OCI-LY3 (cell line): Measurements from ENCODE around the gene WDR73.

Source experiments
- H2AFZ ChIP-seq: fragments of 200-600, 300-600 bp; shearing (Covaris generic); 2 replicates; pipeline ENCODE4 v1.6.0; 2014; ENCODE audit warnings: antibody characterized with exemption, low read depth, low read length
- H3K27ac ChIP-seq: fragments of 200-600, 300-600 bp; sonication (generic); 2 replicates; pipeline ENCODE4 v1.5.1; 2014; ENCODE audit warnings: mild to moderate bottlenecking, low read length, moderate library complexity, mixed read lengths
- H3K27me3 ChIP-seq: fragments of 200-600, 300-600 bp; sonication (generic); 2 replicates; pipeline ENCODE4 v1.6.1; 2014; ENCODE audit warnings: low read depth, low read length, mixed read lengths
- H3K36me3 ChIP-seq: fragments of 200-600, 300-600 bp; sonication (generic); replicated peaks from 2 replicates; pipeline ENCODE3; 2014; ENCODE audit warnings: low read depth, low read length, mixed read lengths
- H3K4me1 ChIP-seq: fragments of 300-600, 200-600 bp; sonication (generic); 2 replicates; pipeline ENCODE4 v1.6.1; 2014; ENCODE audit warnings: low read length, mixed read lengths
- H3K4me2 ChIP-seq: fragments of 200-600, 300-600 bp; sonication (generic); 2 replicates; pipeline ENCODE4 v1.6.1; 2014; ENCODE audit warnings: low read length, mixed read lengths
- H3K4me3 ChIP-seq: fragments of 300-600, 200-600 bp; sonication (generic); 2 replicates; pipeline ENCODE4 v1.5.1; 2014; ENCODE audit warnings: antibody characterized with exemption, mild to moderate bottlenecking, low read length, moderate library complexity
- H3K79me2 ChIP-seq: fragments of 300-600, 200-600 bp; shearing (Covaris generic); 2 replicates; pipeline ENCODE4 v1.6.1; 2014; ENCODE audit warnings: mild to moderate bottlenecking, low read length, mixed read lengths
- H3K9ac ChIP-seq: fragments of 300-600, 200-600 bp; shearing (Covaris generic); 2 replicates; pipeline ENCODE4 v1.6.0; 2014; ENCODE audit warnings: mild to moderate bottlenecking, low read length, moderate library complexity
- H3K9me3 ChIP-seq: fragments of 200-600, 300-600 bp; shearing (Covaris generic); 2 replicates; pipeline ENCODE4 v1.6.1; 2014; ENCODE audit warnings: low read length, mixed read lengths; ENCODE audit not compliant: insufficient read depth
- H4K20me1 ChIP-seq: fragments of 200-600, 300-600 bp; sonication (generic); 2 replicates; pipeline ENCODE4 v1.6.1; 2016; ENCODE audit warnings: low read length, mixed read lengths; ENCODE audit not compliant: insufficient read depth
- CTCF ChIP-seq: fragments of 200-600, 300-600 bp; sonication (generic); IDR thresholded peaks from 2 replicates; pipeline ENCODE4 v1.5.1; 2014; ENCODE audit warnings: antibody characterized with exemption, low read length, low read depth
- EZH2phosphoT487 ChIP-seq: fragments of 200-600 bp; shearing (Covaris generic); IDR thresholded peaks from 2 replicates; pipeline ENCODE4 v1.6.1; 2018; ENCODE audit warnings: antibody characterized with exemption, mixed run types, low read depth

Gene WDR73

GRCh38 chr15:84598250-84598649 is 55.8 kb downstream of the WDR73 start:
- Histone ChIP-seq H3K9ac (peak overlapping the region; percentile 12; the same call in 1 of the 2 replicates), H3K79me2 (peaks cover 24% of the 10 kb centered on the region), H3K27me3 (peaks cover 4% of the 10 kb centered on the region; the same call in 1 of the 2 replicates), H3K27ac (peak overlapping the region; percentile 36), H3K4me1 (peaks cover 25% of the 10 kb centered on the region), H3K9me3 (no peaks in the 10 kb centered on the region), H2AFZ (peak overlapping the region; percentile 84), H3K4me2 (peak overlapping the region; percentile 65), H3K36me3 (no peaks in the 10 kb centered on the region), H3K4me3 (peak overlapping the region; percentile 22), H4K20me1 (no peaks in the 10 kb centered on the region)
- TF ChIP-seq EZH2phosphoT487 (no peak), CTCF (no peak; the same call in 1 of the 2 replicates)

GRCh38 chr15:84597296-84597695 is 56.8 kb downstream of the WDR73 start:
- H3K9me3 ChIP-seq, result no peaks in the 10 kb centered on the region
- no peak overlapping the region for H3K27ac ChIP-seq
- H2AFZ ChIP-seq, result no peak overlapping the region
- no peak for TF ChIP-seq CTCF
- no peaks in the 10 kb centered on the region for H3K36me3 ChIP-seq
- H3K4me1 ChIP-seq, result peaks cover 16% of the 10 kb centered on the region
- H3K9ac ChIP-seq, result no peak overlapping the region
- peaks cover 10% of the 10 kb centered on the region; the same call in 1 of the 2 replicates for H3K27me3 ChIP-seq
- H3K4me3 ChIP-seq, result no peak overlapping the region
- H3K4me2 ChIP-seq, result no peak overlapping the region
- no peaks in the 10 kb centered on the region for H4K20me1 ChIP-seq
- H3K79me2 ChIP-seq, result peaks cover 14% of the 10 kb centered on the region

- Histone ChIP-seq H4K20me1 (no peaks in the 10 kb centered on the region), H3K27me3 (peaks cover 17% of the 10 kb centered on the region), H3K4me3 (no peak overlapping the region), H3K27ac (no peak overlapping the region), H3K4me1 (peaks cover 16% of the 10 kb centered on the region), H3K9me3 (no peaks in the 10 kb centered on the region), H3K79me2 (no peaks in the 10 kb centered on the region), H3K36me3 (no peaks in the 10 kb centered on the region), H3K9ac (no peak overlapping the region), H3K4me2 (no peak overlapping the region), H2AFZ (no peak overlapping the region)
- TF ChIP-seq CTCF (no peak), EZH2phosphoT487 (no peak)
Measured at GRCh38 chr15:84595660-84596059, 58.4 kb downstream of the WDR73 start.

GRCh38 chr15:84594617-84595290 is 59.3 kb downstream of the WDR73 start:
- no peak overlapping the region for H3K27ac ChIP-seq
- H2AFZ ChIP-seq, result no peak overlapping the region
- H4K20me1 ChIP-seq, result no peaks in the 10 kb centered on the region
- no peaks in the 10 kb centered on the region for H3K36me3 ChIP-seq
- H3K4me1 ChIP-seq, result peaks cover 16% of the 10 kb centered on the region
- H3K9ac ChIP-seq, result no peak overlapping the region
- no peak overlapping the region for H3K4me2 ChIP-seq
- H3K9me3 ChIP-seq, result no peaks in the 10 kb centered on the region
- H3K4me3 ChIP-seq, result no peak overlapping the region
- H3K27me3 ChIP-seq, result peaks cover 24% of the 10 kb centered on the region
- H3K79me2 ChIP-seq, result no peaks in the 10 kb centered on the region
- no peak for TF ChIP-seq CTCF
- TF ChIP-seq EZH2phosphoT487, result no peak
